Gastrocnemius medialis (tissue), 4 donors: ENCODE data around the gene TF.

Source experiments
- POLR2A ChIP-seq, 2 donors: fragments of 450-650 bp; IDR thresholded peaks; one replicate each; pipeline ENCODE4 v1.6.1; 2017; ENCODE audit warnings: antibody characterized with exemption in 2 of 2, mild to moderate bottlenecking in 2 of 2, moderate library complexity in 2 of 2
- TF ChIP-seq, protein P1 (sequence below), 5 experiments: fragments of 450-650 bp in 3 of 5; fragments of 200-600 bp in 2 of 5; sonication (generic) in 2 of 5; IDR thresholded peaks in 4 of 5; conservative IDR thresholded peaks in 1 of 5; 1 replicate in 4 of 5; 2 replicates in 1 of 5; pipeline ENCODE4 v1.5.1; 2016 to 2019; ENCODE audit warnings: antibody characterized with exemption in 5 of 5, mild to moderate bottlenecking in 3 of 5, moderate library complexity in 3 of 5

DNA sequence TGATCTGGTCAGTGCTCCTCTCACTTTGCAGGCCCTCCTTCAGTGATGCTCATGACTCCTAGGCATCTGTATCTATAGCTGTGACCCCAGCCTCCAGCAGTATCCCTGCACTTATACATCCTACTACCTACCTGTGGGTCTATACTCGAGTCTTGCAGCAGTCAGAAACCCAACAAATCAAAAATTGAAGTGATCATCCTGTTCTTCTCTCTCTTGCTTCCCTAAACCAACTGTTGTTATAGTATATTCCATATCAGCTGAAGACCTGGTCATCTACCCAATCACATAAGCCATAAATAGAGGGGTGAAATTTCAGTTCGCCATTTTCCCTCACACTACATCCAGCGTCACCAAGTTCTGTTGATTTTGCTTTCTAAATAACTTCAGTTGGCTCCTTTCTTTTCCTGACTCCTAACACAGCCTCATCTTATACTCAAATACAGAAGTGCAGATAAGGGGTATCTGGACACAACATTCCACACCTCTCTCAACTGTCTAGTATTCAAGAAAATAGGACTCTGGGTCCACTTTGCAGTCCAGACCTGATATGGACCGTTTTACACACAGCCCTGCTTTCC is 33.5 kb downstream of the TF start:
- TF ChIP-seq, protein P1, sequence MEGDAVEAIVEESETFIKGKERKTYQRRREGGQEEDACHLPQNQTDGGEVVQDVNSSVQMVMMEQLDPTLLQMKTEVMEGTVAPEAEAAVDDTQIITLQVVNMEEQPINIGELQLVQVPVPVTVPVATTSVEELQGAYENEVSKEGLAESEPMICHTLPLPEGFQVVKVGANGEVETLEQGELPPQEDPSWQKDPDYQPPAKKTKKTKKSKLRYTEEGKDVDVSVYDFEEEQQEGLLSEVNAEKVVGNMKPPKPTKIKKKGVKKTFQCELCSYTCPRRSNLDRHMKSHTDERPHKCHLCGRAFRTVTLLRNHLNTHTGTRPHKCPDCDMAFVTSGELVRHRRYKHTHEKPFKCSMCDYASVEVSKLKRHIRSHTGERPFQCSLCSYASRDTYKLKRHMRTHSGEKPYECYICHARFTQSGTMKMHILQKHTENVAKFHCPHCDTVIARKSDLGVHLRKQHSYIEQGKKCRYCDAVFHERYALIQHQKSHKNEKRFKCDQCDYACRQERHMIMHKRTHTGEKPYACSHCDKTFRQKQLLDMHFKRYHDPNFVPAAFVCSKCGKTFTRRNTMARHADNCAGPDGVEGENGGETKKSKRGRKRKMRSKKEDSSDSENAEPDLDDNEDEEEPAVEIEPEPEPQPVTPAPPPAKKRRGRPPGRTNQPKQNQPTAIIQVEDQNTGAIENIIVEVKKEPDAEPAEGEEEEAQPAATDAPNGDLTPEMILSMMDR (IDR thresholded peaks at IDR 0.05 in 4 of 5, conservative IDR thresholded peaks at IDR 0.05 in 1 of 5) = no peak
- TF ChIP-seq POLR2A (IDR thresholded peaks at IDR 0.05) = no peak
